ENCODE measurements around the gene FAM120B. TPM values are rescaled to one million over a fixed set of nuclear protein-coding genes. Genes with fewer than 3 reads are reported as not detected.

FAM120B gene
- total RNA-seq, 1 experiment from 2014 or later: 15.2 TPM

GRCh38 chr6:170288852-170289179 is 17.7 kb upstream of the FAM120B start:
- Mint-ChIP-seq H3K36me3 (peaks cover 31% of the 10 kb centered on the region), H3K9me3 (no peaks in the 10 kb centered on the region), H3K4me3 (peak overlapping the region; percentile 79), H3K4me1 (peaks cover 46% of the 10 kb centered on the region), H3K27ac (peak overlapping the region; percentile 23; the same call in 1 of the 2 replicates), H3K27me3 (ENCODE audit: low read depth) (peaks cover 85% of the 10 kb centered on the region)
- ATAC-seq: no peak
- DNase-seq (ENCODE audit: low spot score): no peak
- ChIA-PET CTCF (no interaction called here), POLR2A (no interaction called here)
- TF ChIP-seq EMX1 (CRISPR knock-in tag; IDR thresholded peaks at IDR 0.05) (no peak), FOXK1 (CRISPR knock-in tag; IDR thresholded peaks at IDR 0.05) (no peak), FOXP4 (CRISPR knock-in tag; IDR thresholded peaks at IDR 0.05) (no peak), TEAD4 (CRISPR knock-in tag; IDR thresholded peaks at IDR 0.05) (no peak), TEAD1 (CRISPR knock-in tag; IDR thresholded peaks at IDR 0.05) (no peak), NR2C2 (CRISPR knock-in tag; IDR thresholded peaks at IDR 0.05) (no peak), FOXP1 (CRISPR knock-in tag; IDR thresholded peaks at IDR 0.05; ENCODE audit: borderline replicate concordance) (no peak), RELA (CRISPR knock-in tag; IDR thresholded peaks at IDR 0.05; ENCODE audit: borderline replicate concordance) (no peak), SP1 (CRISPR knock-in tag; conservative IDR thresholded peaks at IDR 0.05) (no peak), CREB1 (CRISPR knock-in tag; IDR thresholded peaks at IDR 0.05) (no peak), PRRX2 (CRISPR knock-in tag; IDR thresholded peaks at IDR 0.05) (no peak), E2F4 (CRISPR knock-in tag; IDR thresholded peaks at IDR 0.05; ENCODE audit: borderline replicate concordance, low read depth) (no peak), GTF2I (CRISPR knock-in tag; conservative IDR thresholded peaks at IDR 0.05) (no peak)
- TF ChIP-seq, protein P1, sequence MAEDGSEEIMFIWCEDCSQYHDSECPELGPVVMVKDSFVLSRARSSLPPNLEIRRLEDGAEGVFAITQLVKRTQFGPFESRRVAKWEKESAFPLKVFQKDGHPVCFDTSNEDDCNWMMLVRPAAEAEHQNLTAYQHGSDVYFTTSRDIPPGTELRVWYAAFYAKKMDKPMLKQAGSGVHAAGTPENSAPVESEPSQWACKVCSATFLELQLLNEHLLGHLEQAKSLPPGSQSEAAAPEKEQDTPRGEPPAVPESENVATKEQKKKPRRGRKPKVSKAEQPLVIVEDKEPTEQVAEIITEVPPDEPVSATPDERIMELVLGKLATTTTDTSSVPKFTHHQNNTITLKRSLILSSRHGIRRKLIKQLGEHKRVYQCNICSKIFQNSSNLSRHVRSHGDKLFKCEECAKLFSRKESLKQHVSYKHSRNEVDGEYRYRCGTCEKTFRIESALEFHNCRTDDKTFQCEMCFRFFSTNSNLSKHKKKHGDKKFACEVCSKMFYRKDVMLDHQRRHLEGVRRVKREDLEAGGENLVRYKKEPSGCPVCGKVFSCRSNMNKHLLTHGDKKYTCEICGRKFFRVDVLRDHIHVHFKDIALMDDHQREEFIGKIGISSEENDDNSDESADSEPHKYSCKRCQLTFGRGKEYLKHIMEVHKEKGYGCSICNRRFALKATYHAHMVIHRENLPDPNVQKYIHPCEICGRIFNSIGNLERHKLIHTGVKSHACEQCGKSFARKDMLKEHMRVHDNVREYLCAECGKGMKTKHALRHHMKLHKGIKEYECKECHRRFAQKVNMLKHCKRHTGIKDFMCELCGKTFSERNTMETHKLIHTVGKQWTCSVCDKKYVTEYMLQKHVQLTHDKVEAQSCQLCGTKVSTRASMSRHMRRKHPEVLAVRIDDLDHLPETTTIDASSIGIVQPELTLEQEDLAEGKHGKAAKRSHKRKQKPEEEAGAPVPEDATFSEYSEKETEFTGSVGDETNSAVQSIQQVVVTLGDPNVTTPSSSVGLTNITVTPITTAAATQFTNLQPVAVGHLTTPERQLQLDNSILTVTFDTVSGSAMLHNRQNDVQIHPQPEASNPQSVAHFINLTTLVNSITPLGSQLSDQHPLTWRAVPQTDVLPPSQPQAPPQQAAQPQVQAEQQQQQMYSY (CRISPR knock-in tag; IDR thresholded peaks at IDR 0.05): no peak
- TF ChIP-seq, protein P2, sequence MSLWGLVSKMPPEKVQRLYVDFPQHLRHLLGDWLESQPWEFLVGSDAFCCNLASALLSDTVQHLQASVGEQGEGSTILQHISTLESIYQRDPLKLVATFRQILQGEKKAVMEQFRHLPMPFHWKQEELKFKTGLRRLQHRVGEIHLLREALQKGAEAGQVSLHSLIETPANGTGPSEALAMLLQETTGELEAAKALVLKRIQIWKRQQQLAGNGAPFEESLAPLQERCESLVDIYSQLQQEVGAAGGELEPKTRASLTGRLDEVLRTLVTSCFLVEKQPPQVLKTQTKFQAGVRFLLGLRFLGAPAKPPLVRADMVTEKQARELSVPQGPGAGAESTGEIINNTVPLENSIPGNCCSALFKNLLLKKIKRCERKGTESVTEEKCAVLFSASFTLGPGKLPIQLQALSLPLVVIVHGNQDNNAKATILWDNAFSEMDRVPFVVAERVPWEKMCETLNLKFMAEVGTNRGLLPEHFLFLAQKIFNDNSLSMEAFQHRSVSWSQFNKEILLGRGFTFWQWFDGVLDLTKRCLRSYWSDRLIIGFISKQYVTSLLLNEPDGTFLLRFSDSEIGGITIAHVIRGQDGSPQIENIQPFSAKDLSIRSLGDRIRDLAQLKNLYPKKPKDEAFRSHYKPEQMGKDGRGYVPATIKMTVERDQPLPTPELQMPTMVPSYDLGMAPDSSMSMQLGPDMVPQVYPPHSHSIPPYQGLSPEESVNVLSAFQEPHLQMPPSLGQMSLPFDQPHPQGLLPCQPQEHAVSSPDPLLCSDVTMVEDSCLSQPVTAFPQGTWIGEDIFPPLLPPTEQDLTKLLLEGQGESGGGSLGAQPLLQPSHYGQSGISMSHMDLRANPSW (CRISPR knock-in tag; conservative IDR thresholded peaks at IDR 0.05; ENCODE audit: low read depth): no peak

- Mint-ChIP-seq H3K36me3 (peaks cover 28% of the 10 kb centered on the region), H3K27me3 (ENCODE audit: low read depth) (peaks cover 87% of the 10 kb centered on the region), H3K4me3 (peak overlapping the region; percentile 79), H3K9me3 (no peaks in the 10 kb centered on the region), H3K4me1 (peaks cover 52% of the 10 kb centered on the region), H3K27ac (no peak overlapping the region)
- DNase-seq (ENCODE audit: low spot score): peak; percentile 45
- ChIA-PET POLR2A (interaction anchor here (0.6 kb wide), 1 partner anchor 44 kb away, joined by 3 read pairs; no protein-coding TSS in a partner anchor), CTCF (interaction anchor here (1.7 kb wide), 1 partner anchor 458 kb away, joined by 12 read pairs; no protein-coding TSS in a partner anchor)
- no peak for ATAC-seq
- TF ChIP-seq, protein P3, sequence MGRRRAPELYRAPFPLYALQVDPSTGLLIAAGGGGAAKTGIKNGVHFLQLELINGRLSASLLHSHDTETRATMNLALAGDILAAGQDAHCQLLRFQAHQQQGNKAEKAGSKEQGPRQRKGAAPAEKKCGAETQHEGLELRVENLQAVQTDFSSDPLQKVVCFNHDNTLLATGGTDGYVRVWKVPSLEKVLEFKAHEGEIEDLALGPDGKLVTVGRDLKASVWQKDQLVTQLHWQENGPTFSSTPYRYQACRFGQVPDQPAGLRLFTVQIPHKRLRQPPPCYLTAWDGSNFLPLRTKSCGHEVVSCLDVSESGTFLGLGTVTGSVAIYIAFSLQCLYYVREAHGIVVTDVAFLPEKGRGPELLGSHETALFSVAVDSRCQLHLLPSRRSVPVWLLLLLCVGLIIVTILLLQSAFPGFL (CRISPR knock-in tag; IDR thresholded peaks at IDR 0.05; ENCODE audit: borderline replicate concordance): no peak
- TF ChIP-seq ZNF232 (CRISPR knock-in tag; IDR thresholded peaks at IDR 0.05) (no peak), MXD4 (CRISPR knock-in tag; IDR thresholded peaks at IDR 0.05; ENCODE audit: borderline replicate concordance) (no peak), IRF2 (CRISPR knock-in tag; IDR thresholded peaks at IDR 0.05; ENCODE audit: borderline replicate concordance, low read depth) (no peak), NR1H2 (CRISPR knock-in tag; IDR thresholded peaks at IDR 0.05) (no peak), NFE2L1 (CRISPR knock-in tag; IDR thresholded peaks at IDR 0.05) (0 out of 2 replicates have a peak, but pooled peaks have one; percentile 28), E2F4 (CRISPR knock-in tag; IDR thresholded peaks at IDR 0.05; ENCODE audit: borderline replicate concordance, low read depth) (0 out of 2 replicates have a peak, but pooled peaks have one; percentile 47), SMAD4 (CRISPR knock-in tag; IDR thresholded peaks at IDR 0.05) (no peak)
Measured at GRCh38 chr6:170289180-170289931, 17.2 kb upstream of the FAM120B start.

Measured in WTC11 (cell line).